GM18907 (cell line): ENCODE data around the gene RMC1.

Experiments used
- ATAC-seq: cut with Tn5 transposase; IDR thresholded peaks from one replicate; pipeline ENCODE4 v1.9.1; 2021; ENCODE audit warnings: mild to moderate bottlenecking, moderate library complexity; ENCODE audit not compliant: unreplicated experiment

The RMC1 gene

GRCh38 chr18:23580677-23581367 is 77.5 kb downstream of the RMC1 start:
- ATAC-seq = no peak
